Right lobe of liver (tissue), 6 donors: ENCODE measurements around the gene SLC44A4. TPM values are rescaled to one million over a fixed set of nuclear protein-coding genes. Genes with fewer than 3 reads are reported as not detected.

Source experiments
- ATAC-seq, 4 donors: fragments of 200-7000 bp; cut with Tn5 transposase; one replicate each; pipeline ENCODE4 v1.9.1; 2020; ENCODE audit warnings: mild to moderate bottlenecking in 4 of 4, moderate library complexity in 4 of 4
- DNase-seq, 3 donors: peaks; one replicate each; pipeline ENCODE4 v3.0.0-alpha.2; 2020
- H3K27ac ChIP-seq, 3 donors: fragments of 200-600 bp; one replicate each; pipeline ENCODE4 v1.8.0; 2022
- H3K27me3 ChIP-seq, 2 donors: fragments of 200-600 bp; one replicate each; pipeline ENCODE4 v1.8.0; 2022
- H3K36me3 ChIP-seq, 4 donors: fragments of 200-600 bp; sonication (generic) in 1 of 4; one replicate each; pipeline versions ENCODE4 v1.5.1 to v1.8.0; 2017 to 2022; ENCODE audit warnings: control low read depth in 1 of 4
- H3K4me1 ChIP-seq, 4 donors: fragments of 200-600 bp; sonication (generic) in 1 of 4; one replicate each; pipeline versions ENCODE4 v1.5.1 to v1.8.0; 2017 to 2022; ENCODE audit warnings: control low read depth in 1 of 4
- H3K4me3 ChIP-seq, 3 donors: fragments of 200-600 bp; one replicate each; pipeline ENCODE4 v1.8.0; 2022
- H3K9me3 ChIP-seq, 4 donors: fragments of 200-600 bp; sonication (generic) in 1 of 4; one replicate each; pipeline versions ENCODE4 v1.5.1 to v1.8.0; 2017 to 2022; ENCODE audit warnings: control low read depth in 1 of 4
- POLR2A ChIP-seq: fragments of 450-650 bp; IDR thresholded peaks from one replicate; pipeline ENCODE4 v1.6.1; 2017; ENCODE audit warnings: antibody characterized with exemption, mild to moderate bottlenecking
- WGBS: methylation state at CpG from one replicate; pipeline ENCODE4 v1.1.6; 2018; ENCODE audit warnings: low coverage, low lambda C conversion rate; ENCODE audit not compliant: insufficient coverage; ENCODE audit errors: missing lambda C conversion rate; 5-methylcytosine and 5-hydroxymethylcytosine counted together
- intact Hi-C, 2 donors: fragments of 100-400 bp; cut with DNase I; formaldehyde crosslinking; loops; one replicate each; pipeline versions ENCODE4 v1.11.2 to v1.14.1; 2022
- long read RNA-seq: library from polyadenylated mRNA; unstranded; transcript quantifications from one replicate; pipeline ENCODE4 v2.0.0, GENCODE V29; 2019
- total RNA-seq, 6 experiments: library from RNA; depleted of rRNA in 2 of 6; stranded (reverse); fragments of >200 nt in 2 of 6; fragmentation: NEBNext Ultra II Directional in 3 of 6; extraction: Animal tissue kit (Norgen Biotek cat#: 25700) in 3 of 6; gene quantifications; one replicate each; pipeline versions ENCODE4 v1.1.0 to v1.2.4, GENCODE V29; 2016 to 2023
- TF ChIP-seq, protein P1 (sequence below), 4 donors: fragments of 200-600 bp in 3 of 4; fragments of 450-650 bp in 1 of 4; IDR thresholded peaks; one replicate each; pipeline versions ENCODE4 v1.5.1 to v1.8.0; 2016 to 2022; ENCODE audit warnings: antibody characterized with exemption in 4 of 4, mild to moderate bottlenecking in 2 of 4
- donor health status: DM: no; HTN: yes; CAD: no.
- donor health status: DM: no; HTN: no; CAD: no.
- donor health status: DM: no; HTN: no; CAD: no.
- donor health status: DM: no; HTN: yes; CAD: no.
- donor health status: DM: no; HTN: yes; CAD: no.

SLC44A4 gene
- under 1 TPM in 2 of 6 experiments, not detected in 4; 0.09 to 0.25 TPM for total RNA-seq
- long read RNA-seq = 0 reads

- Histone ChIP-seq H3K9me3 (no peaks in the 10 kb centered on the region), H3K4me1 (no peaks in the 10 kb centered on the region), H3K36me3 (peaks cover 0 to 19% (median 5%) of the 10 kb centered on the region in 4 donors), H3K27me3 (no peaks in the 10 kb centered on the region), H3K27ac (no peak within 1 kb of the TSS), H3K4me3 (no peak within 1 kb of the TSS)
- DNase-seq (no peak), ATAC-seq (no peak)
- 77% methylated on average over 16 of the region's 18 CpGs for WGBS
- intact Hi-C loops = loop anchor here in 1 of 2 donors (10.0 kb wide), 1 partner anchor 204 kb away; no protein-coding TSS in a partner anchor
- TF ChIP-seq, protein P1, sequence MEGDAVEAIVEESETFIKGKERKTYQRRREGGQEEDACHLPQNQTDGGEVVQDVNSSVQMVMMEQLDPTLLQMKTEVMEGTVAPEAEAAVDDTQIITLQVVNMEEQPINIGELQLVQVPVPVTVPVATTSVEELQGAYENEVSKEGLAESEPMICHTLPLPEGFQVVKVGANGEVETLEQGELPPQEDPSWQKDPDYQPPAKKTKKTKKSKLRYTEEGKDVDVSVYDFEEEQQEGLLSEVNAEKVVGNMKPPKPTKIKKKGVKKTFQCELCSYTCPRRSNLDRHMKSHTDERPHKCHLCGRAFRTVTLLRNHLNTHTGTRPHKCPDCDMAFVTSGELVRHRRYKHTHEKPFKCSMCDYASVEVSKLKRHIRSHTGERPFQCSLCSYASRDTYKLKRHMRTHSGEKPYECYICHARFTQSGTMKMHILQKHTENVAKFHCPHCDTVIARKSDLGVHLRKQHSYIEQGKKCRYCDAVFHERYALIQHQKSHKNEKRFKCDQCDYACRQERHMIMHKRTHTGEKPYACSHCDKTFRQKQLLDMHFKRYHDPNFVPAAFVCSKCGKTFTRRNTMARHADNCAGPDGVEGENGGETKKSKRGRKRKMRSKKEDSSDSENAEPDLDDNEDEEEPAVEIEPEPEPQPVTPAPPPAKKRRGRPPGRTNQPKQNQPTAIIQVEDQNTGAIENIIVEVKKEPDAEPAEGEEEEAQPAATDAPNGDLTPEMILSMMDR (IDR thresholded peaks at IDR 0.05) = no peak
- TF ChIP-seq POLR2A = no peak
Observed at GRCh38 chr6:31878726-31879125, at the start of gene SLC44A4. SLC44A4 (minus strand) TSS chr6:31878997; CDS start chr6:31878980, 17 bp downstream.

- Histone ChIP-seq H3K27ac (peak overlapping the region; percentile 43 to 88 (median 86)), H3K4me1 (peaks cover 0 to 31% (median 7%) of the 10 kb centered on the region in 4 donors), H3K36me3 (peaks cover 0 to 3% (median 2%) of the 10 kb centered on the region in 4 donors), H3K9me3 (no peaks in the 10 kb centered on the region), H3K27me3 (no peaks in the 10 kb centered on the region), H3K4me3 (peak overlapping the region; percentile 58 to 88 (median 78))
- intact Hi-C loops = no loop called here
- WGBS = 61% methylated on average over 7 of the region's 9 CpGs
- peak in 1 of 4 donors; percentile 9 for ATAC-seq
- DNase-seq = no peak
- TF ChIP-seq, protein P1 (IDR thresholded peaks at IDR 0.05) = no peak
- TF ChIP-seq POLR2A = no peak
Observed at GRCh38 chr6:31928672-31928939, 49.8 kb upstream of the SLC44A4 start.

GRCh38 chr6:31927863-31928671 lies 49.3 kb upstream of the SLC44A4 start:
- Histone ChIP-seq H3K9me3 (no peaks in the 10 kb centered on the region), H3K27ac (peak overlapping the region; percentile 86 to 88 (median 87)), H3K4me1 (peaks cover 0 to 31% (median 7%) of the 10 kb centered on the region in 4 donors), H3K4me3 (peak overlapping the region; percentile 58 to 88 (median 78)), H3K36me3 (no peaks in the 10 kb centered on the region), H3K27me3 (no peaks in the 10 kb centered on the region)
- 17% methylated on average over 7 of the region's 11 CpGs for WGBS
- no peak for DNase-seq
- TF ChIP-seq, protein P1 (IDR thresholded peaks at IDR 0.05) = no peak
- no peak for TF ChIP-seq POLR2A
- peak; percentile 7 to 33 (median 24) for ATAC-seq
- intact Hi-C loops = no loop called here

DNA sequence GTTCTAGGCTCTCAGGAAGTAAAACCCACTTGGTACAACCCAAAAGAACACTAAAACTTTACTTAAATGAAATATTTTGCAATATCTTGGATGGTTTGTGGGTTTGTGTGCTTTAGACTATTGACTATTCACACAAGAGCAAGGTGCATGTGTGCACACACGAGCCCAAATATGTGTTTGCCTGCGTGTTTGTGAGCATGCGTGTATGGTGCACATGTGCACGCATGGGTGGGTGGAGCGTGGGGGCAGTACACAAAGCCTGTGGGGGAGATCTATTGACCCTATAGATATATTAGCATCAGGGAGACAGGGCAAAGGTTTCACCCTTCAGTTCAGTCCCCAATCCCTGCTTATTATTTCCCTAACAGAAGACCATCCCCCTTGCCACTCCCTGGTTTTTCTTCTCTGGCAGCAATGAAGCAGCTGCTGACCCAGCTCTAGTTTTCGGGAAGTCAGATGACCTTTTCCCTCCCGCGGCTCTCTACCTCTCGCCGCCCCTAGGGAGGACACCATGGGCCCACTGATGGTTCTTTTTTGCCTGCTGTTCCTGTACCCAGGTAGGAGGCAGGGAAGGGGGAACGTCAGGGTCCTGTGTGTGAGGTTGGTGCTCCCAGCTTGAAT lies 48.6 kb upstream of the SLC44A4 start, which contains the start of gene C2:
TSS of gene C2 (plus strand) at position 476 of the 621 bp plus-strand sequence. CDS start at position 512, 36 bp downstream.
- intact Hi-C loops = no loop called here
- H3K27me3 ChIP-seq = no peaks in the 10 kb centered on the region
- TF ChIP-seq, protein P1 (IDR thresholded peaks at IDR 0.05) = no peak
- TF ChIP-seq POLR2A = peak; percentile 59
- peak within 1 kb of the TSS; percentile 86 to 88 (median 87) for H3K27ac ChIP-seq
- H3K36me3 ChIP-seq = no peaks in the 10 kb centered on the region
- H3K4me3 ChIP-seq = peak within 1 kb of the TSS; percentile 58 to 88 (median 78)
- H3K4me1 ChIP-seq = peaks cover 0 to 31% (median 7%) of the 10 kb centered on the region in 4 donors
- H3K9me3 ChIP-seq = no peaks in the 10 kb centered on the region
- DNase-seq = peak; percentile 83 to 89 (median 89)
- 21% methylated on average over 11 of the region's 11 CpGs for WGBS
- ATAC-seq = peak; percentile 79 to 92 (median 86)
